Measurements from ENCODE around the gene CLEC3A. TPM values are rescaled to one million over a fixed set of nuclear protein-coding genes. Genes with fewer than 3 reads are reported as not detected.

Gene CLEC3A
- total and polyA plus RNA-seq, 2 donors (not counting 3 experiments of a cell fraction or from before 2014, with no cell fraction given): not detected

DNA sequence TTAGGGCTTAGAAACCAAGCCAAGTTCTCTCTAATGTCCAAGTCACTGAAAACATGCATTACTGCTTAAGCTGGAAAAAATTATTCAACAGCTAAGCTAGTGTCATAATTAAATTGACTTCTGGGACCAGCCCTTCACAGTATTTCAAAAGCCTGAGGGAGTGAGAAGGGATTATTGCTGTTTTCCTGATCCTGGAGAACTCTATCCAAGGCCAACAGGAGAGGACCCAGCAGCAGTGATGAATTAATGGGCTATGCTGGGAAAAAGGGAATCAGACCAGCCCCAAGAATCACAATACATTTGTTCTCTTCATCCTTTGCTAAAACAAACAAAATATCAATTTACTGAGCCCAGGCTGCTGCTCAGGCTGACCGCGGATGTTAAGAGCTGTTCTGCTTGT is 34.5 kb upstream of the CLEC3A start:
- H3K27me3 ChIP-seq (ENCODE audit: control insufficient read depth in 2 of 2, insufficient read depth in 2 of 2, low read length in 2 of 2): no peaks in the 10 kb centered on the region
- no peaks in the 10 kb centered on the region for H4K20me1 ChIP-seq (replicated peaks; ENCODE audit: control insufficient read depth, extremely low read depth, insufficient read depth, low read length)
- H3K4me3 ChIP-seq (replicated peaks in 1 of 3; ENCODE audit: insufficient read depth in 1 of 3, low read depth in 1 of 3, low read length in 3 of 3): no peak overlapping the region
- H3K4me2 ChIP-seq (ENCODE audit: insufficient read depth, low read length): no peak overlapping the region
- H3K9ac ChIP-seq (replicated peaks; ENCODE audit: extremely low read depth, insufficient read depth, low read length): no peak overlapping the region
- no peaks in the 10 kb centered on the region for H3K4me1 ChIP-seq (ENCODE audit: control insufficient read depth, extremely low read depth, insufficient read depth, low read length)
- no TSS peak for BruUV-seq (replicated peaks)
- DNase-seq (ENCODE audit: low read depth, low spot score): no peak
- no peak for FAIRE-seq
- CTCF ChIA-PET: no interaction called here
- H3K9me3 ChIP-seq (replicated peaks; ENCODE audit: control insufficient read depth, insufficient read depth, low read length): no peaks in the 10 kb centered on the region
- H2AFZ ChIP-seq (ENCODE audit: low read depth, low read length): no peak overlapping the region
- no peaks in the 10 kb centered on the region for H3K36me3 ChIP-seq (ENCODE audit: control insufficient read depth in 2 of 2, extremely low read depth in 1 of 2, insufficient read depth in 2 of 2, low read length in 2 of 2)
- H3K27ac ChIP-seq (ENCODE audit: insufficient read depth, low read depth, low read length): no peak overlapping the region
- intact Hi-C loops (cut with micrococcal nuclease) (no loop called here), dilution Hi-C loops (cut with MboI; ENCODE audit: extremely low pct_ligation_motif_present, low sequenced_read_pairs) (no loop called here)
- no peaks in the 10 kb centered on the region for H3K9me1 ChIP-seq (replicated peaks; ENCODE audit: control insufficient read depth, extremely low read depth, insufficient read depth, low read length)
- no peaks in the 10 kb centered on the region for H3K79me2 ChIP-seq (ENCODE audit: control insufficient read depth, insufficient read depth, low read length)
- no peak for TF ChIP-seq CTCF (IDR thresholded peaks at IDR 0.05; ENCODE audit: extremely low read depth in 1 of 2, insufficient read depth in 1 of 2, low read depth in 1 of 2, low read length in 2 of 2)
- no peak for TF ChIP-seq JUN (IDR thresholded peaks at IDR 0.05; ENCODE audit: borderline replicate concordance, insufficient read depth, insufficient read length, low read depth)
- no peak for TF ChIP-seq FOS (IDR thresholded peaks at IDR 0.05; ENCODE audit: borderline replicate concordance, insufficient read depth, low read length)
- no peak for TF ChIP-seq MYC (IDR thresholded peaks at IDR 0.05; ENCODE audit: low read depth, low read length)
- no peak for TF ChIP-seq POLR2A (IDR thresholded peaks at IDR 0.05; ENCODE audit: low read depth, low read length)
- no peak for TF ChIP-seq POLR2AphosphoS5 (IDR thresholded peaks at IDR 0.05; ENCODE audit: insufficient read depth, low read depth, low read length)
- TF ChIP-seq EZH2 (IDR thresholded peaks at IDR 0.05; ENCODE audit: borderline replicate concordance, low read depth, low read length, severe bottlenecking): no peak
- no peak for TF ChIP-seq MAX (IDR thresholded peaks at IDR 0.05; ENCODE audit: insufficient read depth, insufficient read length)
- no peak for TF ChIP-seq GATA2 (IDR thresholded peaks at IDR 0.05; ENCODE audit: insufficient read depth, insufficient read length, low read depth, low read length)
- POLR2A ChIA-PET: no interaction called here

Measured in endothelial cell of umbilical vein (primary cell).